ENCODE results near the gene F11R. TPM values are rescaled to one million over a fixed set of nuclear protein-coding genes. Genes with fewer than 3 reads are reported as not detected.
A peak's percentile ranks its signal among the peaks of the same experiment; 100 is the strongest.

Gene F11R
- total RNA-seq, 6 experiments from 2014 or later, result 48.3 to 119 (median 65.3) TPM

GRCh38 chr1:160963521-160963920 is 57.4 kb downstream of the F11R start:
- Histone ChIP-seq H3K9me3 (no peaks in the 10 kb centered on the region), H3K36me3 (no peaks in the 10 kb centered on the region), H3K27me3 (no peaks in the 10 kb centered on the region), H3K27ac (no peak overlapping the region), H3K4me3 (no peak overlapping the region), H3K4me1 (peaks cover 0 to 13% (median 0%) of the 10 kb centered on the region in 4 donors)
- 35% methylated on average over 3 of the region's 4 CpGs for WGBS (ENCODE audit: insufficient coverage, low coverage, low lambda C conversion rate, missing lambda C conversion rate)
- no peak for DNase-seq
- ATAC-seq, result no peak
- intact Hi-C loops (cut with DNase I), result no loop called here
- TF ChIP-seq CTCF (IDR thresholded peaks at IDR 0.05) (no peak), POLR2A (IDR thresholded peaks at IDR 0.05) (no peak)

GRCh38 chr1:160961419-160961818 is 59.5 kb downstream of the F11R start:
- Histone ChIP-seq H3K27ac (no peak overlapping the region), H3K36me3 (no peaks in the 10 kb centered on the region), H3K4me3 (no peak overlapping the region), H3K9me3 (no peaks in the 10 kb centered on the region), H3K27me3 (no peaks in the 10 kb centered on the region), H3K4me1 (peaks cover 0 to 13% (median 0%) of the 10 kb centered on the region in 4 donors)
- no peak for TF ChIP-seq POLR2A (IDR thresholded peaks at IDR 0.05)
- no peak for TF ChIP-seq CTCF (IDR thresholded peaks at IDR 0.05)
- WGBS (ENCODE audit: insufficient coverage, low coverage, low lambda C conversion rate, missing lambda C conversion rate), result 33% methylated on average over 1 of the region's 1 CpG
- ATAC-seq, result peak in 3 of 4 donors; percentile 17 to 90 (median 64)
- intact Hi-C loops (cut with DNase I), result no loop called here
- DNase-seq, result no peak

GRCh38 chr1:160956966-160957365 is 64.0 kb downstream of the F11R start:
- Histone ChIP-seq H3K9me3 (no peaks in the 10 kb centered on the region), H3K4me3 (no peak overlapping the region), H3K27ac (no peak overlapping the region), H3K36me3 (no peaks in the 10 kb centered on the region), H3K27me3 (no peaks in the 10 kb centered on the region), H3K4me1 (peaks cover 0 to 18% (median 0%) of the 10 kb centered on the region in 4 donors)
- DNase-seq, result no peak
- no peak for ATAC-seq
- TF ChIP-seq POLR2A (IDR thresholded peaks at IDR 0.05) (no peak), CTCF (IDR thresholded peaks at IDR 0.05) (no peak)
- intact Hi-C loops (cut with DNase I), result loop anchor here in 1 of 2 donors (10.0 kb wide), 1 partner anchor 122 kb away; no protein-coding TSS in a partner anchor
- WGBS (ENCODE audit: insufficient coverage, low coverage, low lambda C conversion rate, missing lambda C conversion rate), result 63% methylated on average over 2 of the region's 4 CpGs

DNA sequence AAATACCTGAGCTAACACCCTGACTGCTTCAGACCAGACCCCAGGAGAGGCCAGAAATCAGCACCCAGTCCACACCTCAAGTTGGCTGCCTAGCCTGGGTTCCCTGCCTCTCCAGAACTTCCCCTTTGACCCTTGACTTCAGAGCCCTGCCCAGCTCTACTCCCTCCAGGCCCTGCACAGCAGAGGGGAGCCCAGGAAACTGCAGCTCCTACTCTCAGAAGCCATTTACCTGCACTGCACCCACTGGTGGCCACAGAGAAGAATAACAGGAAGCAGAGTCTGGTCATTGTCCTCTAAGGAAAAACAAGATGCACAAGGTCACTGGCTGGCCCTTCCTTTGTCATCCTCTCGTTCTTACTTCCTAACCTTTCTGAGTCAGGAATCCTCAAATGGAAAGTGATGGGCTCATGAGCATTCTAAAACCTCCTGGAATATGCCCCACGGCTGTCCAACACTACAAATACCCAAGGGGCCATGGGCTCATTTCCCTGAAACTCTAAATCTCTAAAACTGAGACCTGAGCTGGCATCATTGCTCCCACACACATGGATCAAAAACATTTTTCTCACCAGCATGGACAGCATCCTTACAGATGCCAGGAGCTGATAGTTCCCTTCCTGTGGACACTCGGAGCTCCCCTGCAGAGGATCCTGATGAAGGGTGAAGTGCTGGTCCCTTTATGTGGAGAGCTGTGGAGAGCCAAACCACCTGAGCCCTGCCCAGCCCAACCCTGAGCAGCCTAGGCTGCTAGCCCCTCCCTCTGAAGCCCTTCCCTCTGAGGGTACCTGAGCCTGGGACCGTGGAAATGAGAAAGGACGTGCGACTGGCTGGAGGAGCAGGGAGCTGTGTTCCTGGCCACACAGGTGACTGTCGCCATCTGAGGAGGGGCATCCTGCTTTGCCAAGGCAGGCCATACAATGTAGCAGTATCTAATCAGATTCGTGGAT is 66.5 kb downstream of the F11R start, which contains the start of gene ITLN2:
Gene ITLN2, minus strand, starts transcription at position 652 of the 947 bp plus-strand sequence. Its CDS starts 68 bp downstream, at position 584.
- WGBS (ENCODE audit: insufficient coverage, low coverage, low lambda C conversion rate, missing lambda C conversion rate), result 51% methylated on average over 4 of the region's 8 CpGs
- H3K9me3 ChIP-seq, result no peaks in the 10 kb centered on the region
- intact Hi-C loops (cut with DNase I), result loop anchor here in 1 of 2 donors (10.0 kb wide), 1 partner anchor 120 kb away; no protein-coding TSS in a partner anchor
- ATAC-seq (peak; percentile 71 to 80 (median 74)), DNase-seq (no peak)
- no peaks in the 10 kb centered on the region for H3K36me3 ChIP-seq
- no peaks in the 10 kb centered on the region for H3K27me3 ChIP-seq
- H3K4me3 ChIP-seq, result no peak within 1 kb of the TSS
- TF ChIP-seq CTCF (IDR thresholded peaks at IDR 0.05) (peak; percentile 54 to 66 (median 62)), POLR2A (IDR thresholded peaks at IDR 0.05) (no peak)
- no peak within 1 kb of the TSS for H3K27ac ChIP-seq
- H3K4me1 ChIP-seq, result peaks cover 0 to 6% (median 0%) of the 10 kb centered on the region in 4 donors

Measured in right lobe of liver (tissue), 6 donors.